ENCODE data around the gene AMMECR1.
"Not testable (repeated sequence)": the region's sequence is repeated elsewhere in the genome, so short reads cannot be mapped to it uniquely, and the experiment has no call there.

AMMECR1 gene

GRCh38 chrX:110257889-110258288, 60.0 kb downstream of the AMMECR1 start:
- DNase-seq (ENCODE audit: low spot score), result no peak

DNA sequence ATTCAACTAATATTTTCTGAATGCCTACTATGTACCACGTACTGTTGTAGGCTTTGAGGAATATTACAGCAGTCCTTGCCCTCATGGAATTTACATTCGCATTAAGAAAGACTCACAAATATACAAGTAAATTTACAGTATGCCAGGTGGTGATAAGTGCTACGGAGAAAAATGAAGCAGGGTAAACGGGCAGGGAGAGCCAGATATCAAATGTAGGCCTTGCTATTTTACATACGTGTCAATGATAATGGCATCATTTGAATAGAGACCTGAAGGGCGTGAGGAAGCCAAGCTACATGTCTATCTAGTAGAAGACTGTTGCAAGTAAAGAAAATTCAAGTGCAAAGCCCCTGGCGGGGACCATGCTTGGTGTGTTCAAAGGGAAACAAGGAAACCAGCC, 65.2 kb downstream of the AMMECR1 start:
- no peak for DNase-seq (ENCODE audit: low spot score)

- DNase-seq (ENCODE audit: low spot score), result no peak
These were observed 65.9 kb downstream of the AMMECR1 start for GRCh38 chrX:110251961-110252360.

GRCh38 chrX:110251526-110251925, 66.4 kb downstream of the AMMECR1 start:
- no peak for DNase-seq (ENCODE audit: low spot score)

GRCh38 chrX:110250847-110251246, 67.0 kb downstream of the AMMECR1 start:
- no peak for DNase-seq (ENCODE audit: low spot score)

GRCh38 chrX:110248578-110248977, 69.3 kb downstream of the AMMECR1 start:
- DNase-seq (ENCODE audit: low spot score), result no peak

DNA sequence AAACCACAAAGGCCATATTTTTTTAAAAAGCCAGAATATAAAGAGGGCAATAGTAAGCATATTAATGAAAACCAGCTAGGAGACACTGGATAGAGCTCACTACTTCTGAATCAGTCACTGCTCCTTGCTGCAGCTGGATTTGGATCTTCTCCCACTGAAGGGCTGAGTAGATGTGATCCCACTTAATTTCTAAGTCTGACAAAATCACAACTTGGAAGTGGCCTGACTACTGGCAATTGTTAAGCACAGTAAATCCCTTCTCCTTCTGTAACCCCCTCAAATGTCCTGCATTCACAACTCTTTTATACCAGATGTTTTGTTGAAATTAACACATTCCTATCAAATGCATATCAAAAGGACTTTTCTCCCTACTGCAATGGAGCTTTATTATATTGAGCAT, 72.9 kb downstream of the AMMECR1 start:
- no peak for DNase-seq (ENCODE audit: low spot score)

DNA sequence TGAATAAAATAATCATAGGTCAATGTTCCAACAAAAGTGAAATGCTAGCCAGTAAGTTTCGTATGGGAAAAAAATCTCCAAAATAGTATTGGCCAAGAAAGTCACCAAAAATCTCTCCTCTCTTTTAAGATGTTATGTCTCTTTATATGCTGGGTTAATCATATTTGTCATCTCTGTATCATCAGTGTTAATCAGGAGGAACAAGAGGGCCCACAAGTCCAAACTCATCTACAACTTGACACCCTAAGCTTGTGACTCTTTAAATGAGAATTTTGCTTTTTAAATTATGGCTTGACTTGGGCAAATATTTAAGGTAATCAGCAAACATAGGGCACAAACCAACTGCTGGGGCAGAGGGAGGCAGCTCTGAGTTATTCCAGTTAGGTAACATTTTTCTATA, 75.5 kb downstream of the AMMECR1 start:
- DNase-seq (ENCODE audit: low spot score), result no peak

DNA sequence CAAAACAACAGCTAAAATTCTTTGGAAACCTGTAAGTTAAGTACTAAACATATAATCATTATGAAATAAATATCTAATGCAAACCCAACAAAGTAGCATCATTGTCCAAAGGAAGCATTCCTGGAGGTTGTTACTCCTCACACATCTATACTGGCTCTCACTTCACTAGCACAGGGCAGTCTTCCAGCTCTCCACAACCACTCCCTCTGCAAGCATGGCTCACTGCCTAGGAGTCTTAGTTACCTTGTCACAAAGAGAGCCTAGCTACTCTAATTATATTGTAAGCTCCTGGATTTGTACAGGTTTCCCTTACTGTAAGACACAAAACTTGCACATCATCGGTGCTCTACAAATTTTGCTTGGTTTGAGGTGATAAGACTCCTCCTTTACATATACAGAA, 76.1 kb downstream of the AMMECR1 start:
- DNase-seq (ENCODE audit: low spot score), result no peak

GRCh38 chrX:110238259-110238658, 79.6 kb downstream of the AMMECR1 start:
- not testable (repeated sequence) for DNase-seq (ENCODE audit: low spot score)

DNA sequence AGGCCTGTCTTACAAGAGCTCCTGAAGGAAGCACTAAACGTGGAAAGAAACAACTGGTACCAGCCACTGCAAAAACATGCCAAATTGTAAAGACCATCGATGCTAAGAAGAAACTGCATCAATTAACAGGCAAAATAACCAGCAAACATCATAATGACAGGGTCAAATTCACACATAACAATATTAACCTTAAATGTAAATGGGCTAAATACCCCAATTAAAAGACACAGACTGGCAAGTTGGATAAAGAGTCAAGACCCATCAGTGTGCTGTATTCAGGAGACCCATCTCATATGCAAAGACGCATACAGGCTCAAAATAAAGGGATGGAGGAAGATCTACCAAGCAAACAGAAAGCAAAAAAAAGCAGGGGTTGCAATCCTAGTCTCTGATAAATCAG, 86.4 kb downstream of the AMMECR1 start:
- not testable (repeated sequence) for DNase-seq (ENCODE audit: low spot score)

GRCh38 chrX:110229497-110230111, 88.3 kb downstream of the AMMECR1 start:
- DNase-seq (ENCODE audit: low spot score), result not testable (repeated sequence)

- DNase-seq (ENCODE audit: low spot score), result no peak
These were observed 89.4 kb downstream of the AMMECR1 start for GRCh38 chrX:110228453-110228852.

- DNase-seq (ENCODE audit: low spot score), result no peak
These were observed 91.0 kb downstream of the AMMECR1 start for GRCh38 chrX:110226931-110227330.

DNA sequence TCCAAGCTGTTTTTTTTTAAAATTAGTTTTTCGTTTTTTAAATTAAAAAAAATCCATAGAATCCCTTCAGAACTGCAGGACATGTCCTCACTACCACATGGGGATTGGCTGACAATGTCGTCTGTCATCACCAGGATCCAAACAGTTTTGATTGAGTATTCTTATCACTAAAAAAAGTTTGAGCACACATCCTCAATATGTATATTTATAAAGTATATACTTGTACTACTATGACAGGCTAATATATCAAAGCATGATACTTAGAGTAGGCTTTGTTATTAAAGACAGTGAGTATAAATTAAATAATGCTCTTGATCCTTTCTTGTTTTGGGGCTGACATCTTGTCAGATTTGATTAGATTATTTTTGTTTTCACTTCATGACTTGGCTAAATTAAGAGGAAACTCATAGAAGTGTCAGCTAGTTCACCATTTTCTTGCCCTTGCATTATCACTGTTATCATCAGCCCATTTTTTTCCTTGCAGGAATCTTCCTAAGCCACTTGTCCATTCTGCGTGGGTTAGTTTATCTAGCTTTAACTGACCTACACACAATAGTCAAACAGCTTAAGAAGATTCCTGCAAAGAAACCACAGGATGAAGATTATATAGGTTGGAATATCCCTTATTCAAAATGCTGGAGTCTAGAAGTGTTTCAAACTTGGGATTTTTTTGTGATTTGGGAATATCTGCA, 92.8 kb downstream of the AMMECR1 start:
- no peak for DNase-seq (ENCODE audit: low spot score)

GRCh38 chrX:110222497-110223257, 95.2 kb downstream of the AMMECR1 start:
- no peak for DNase-seq (ENCODE audit: low spot score)

DNA sequence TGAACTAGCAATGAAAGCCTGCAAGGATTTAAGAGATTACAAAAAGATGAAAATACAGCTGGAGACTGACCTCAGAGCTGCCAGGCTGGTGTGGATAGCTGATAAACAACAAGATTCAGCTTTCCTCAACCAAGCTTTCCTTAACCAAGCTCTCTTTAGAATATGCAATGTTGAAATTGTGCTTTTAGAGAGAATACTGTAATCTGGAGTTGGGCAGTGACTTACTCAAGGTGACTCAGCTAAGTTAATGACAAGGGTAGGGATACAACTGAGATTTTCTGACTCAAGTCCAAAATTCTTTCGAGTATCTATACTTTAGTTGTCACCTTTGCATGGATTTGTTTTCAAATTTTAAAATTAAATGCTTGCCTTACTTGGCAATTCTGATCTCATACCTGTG, 98.0 kb downstream of the AMMECR1 start:
- DNase-seq (ENCODE audit: low spot score), result no peak

GRCh38 chrX:110218591-110218990, 99.3 kb downstream of the AMMECR1 start:
- DNase-seq (ENCODE audit: low spot score), result no peak

- no peak for DNase-seq (ENCODE audit: low spot score)
These were observed 101.9 kb downstream of the AMMECR1 start for GRCh38 chrX:110216027-110216426.

- no peak for DNase-seq (ENCODE audit: low spot score)
These were observed 102.5 kb downstream of the AMMECR1 start for GRCh38 chrX:110215411-110215810.

DNA sequence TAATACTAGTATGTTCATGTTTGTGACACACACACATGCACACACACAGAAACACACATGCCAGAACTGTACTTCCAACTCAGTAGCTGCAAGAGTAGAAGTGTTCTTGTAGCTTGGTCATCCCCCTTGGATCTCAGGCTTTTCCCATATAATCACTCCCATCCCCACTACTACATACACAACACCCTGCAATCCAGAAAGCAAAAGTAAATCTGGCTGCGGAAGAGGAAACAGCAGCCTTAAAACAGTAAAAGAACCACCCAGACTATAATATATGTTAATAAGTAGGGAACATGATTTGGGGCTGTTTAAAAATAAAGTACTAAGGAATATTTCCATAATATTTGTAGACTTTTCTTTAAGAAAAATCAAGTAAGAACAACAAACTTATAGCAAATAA, 103.2 kb downstream of the AMMECR1 start:
- DNase-seq (ENCODE audit: low spot score), result no peak

DNA sequence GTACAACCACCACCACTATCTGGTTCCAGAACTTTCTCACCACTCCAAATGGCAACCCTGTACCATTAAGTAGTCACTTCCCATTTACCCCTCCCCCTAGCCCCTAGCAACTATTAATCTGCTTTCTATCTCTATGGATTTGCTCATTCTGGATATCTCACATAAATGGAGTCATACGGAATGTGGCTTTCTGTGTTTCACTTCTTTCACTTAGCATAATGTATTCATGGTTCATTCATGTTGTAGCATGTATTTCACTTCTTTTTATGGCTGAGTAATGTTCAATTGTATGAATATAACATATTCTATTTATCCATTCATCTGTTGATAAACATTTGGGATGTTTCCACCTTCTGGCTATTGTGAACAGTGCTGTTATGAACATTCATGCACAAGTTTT, 104.7 kb downstream of the AMMECR1 start:
- no peak for DNase-seq (ENCODE audit: low spot score)

DNA sequence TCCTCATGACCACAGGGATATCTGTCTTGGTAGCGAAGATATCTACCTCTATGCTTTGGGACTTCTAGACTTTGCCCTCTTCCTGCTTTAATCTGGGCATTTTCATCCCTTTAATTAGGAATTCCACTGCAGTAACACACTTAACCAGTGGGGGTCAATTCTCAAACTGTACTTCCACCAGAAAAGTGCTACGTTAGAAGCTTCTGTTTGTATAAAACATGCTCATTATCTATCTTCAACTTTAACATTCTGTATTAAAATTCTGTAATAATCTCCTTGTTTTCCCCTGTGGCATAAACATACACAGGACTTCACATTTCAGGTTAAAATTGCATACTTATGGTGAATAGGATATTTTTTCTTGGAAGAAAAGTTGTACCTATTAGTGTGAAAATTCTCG, 105.6 kb downstream of the AMMECR1 start:
- no peak for DNase-seq (ENCODE audit: low spot score)

All from left forelimb (tissue), 1 donor.